Neural progenitor cell (in vitro differentiated cells): ENCODE measurements around the gene RTP3. TPM values are rescaled to one million over a fixed set of nuclear protein-coding genes. Genes with fewer than 3 reads are reported as not detected.

Experiments used
- DNase-seq: peaks from one replicate; pipeline ENCODE4 v3.0.0-alpha.2; 2016; ENCODE audit warnings: low spot score
- H2AFZ ChIP-seq: fragments of 200-600 bp; sonication (generic); replicated peaks from 2 replicates; pipeline ENCODE4 v1.6.1; 2016; ENCODE audit warnings: antibody characterized with exemption
- H3F3A ChIP-seq: fragments of 200-600 bp; sonication (generic); 2 replicates; pipeline ENCODE4 v1.6.1; 2016; ENCODE audit warnings: antibody characterized with exemption, low read depth
- H3K27ac ChIP-seq: fragments of 200-600 bp; sonication (generic); 2 replicates; pipeline ENCODE4 v1.5.1; 2016; ENCODE audit warnings: mild to moderate bottlenecking
- H3K27me3 ChIP-seq: fragments of 200-600 bp; sonication (generic); 2 replicates; pipeline ENCODE4 v1.6.1; 2016; ENCODE audit warnings: mild to moderate bottlenecking, moderate library complexity
- H3K36me3 ChIP-seq: fragments of 200-600 bp; sonication (generic); 2 replicates; pipeline ENCODE4 v1.5.1; 2016
- H3K4me1 ChIP-seq: fragments of 200-600 bp; sonication (generic); 2 replicates; pipeline ENCODE4 v1.6.1; 2016; ENCODE audit warnings: mixed run types
- H3K4me2 ChIP-seq: fragments of 200-600 bp; sonication (generic); 2 replicates; pipeline ENCODE4 v1.6.1; 2016
- H3K4me3 ChIP-seq: fragments of 200-600 bp; sonication (generic); 2 replicates; pipeline ENCODE4 v1.5.1; 2016
- H3K79me2 ChIP-seq: fragments of 200-600 bp; sonication (generic); 2 replicates; pipeline ENCODE4 v1.6.1; 2016; ENCODE audit warnings: low read depth
- H3K9ac ChIP-seq: fragments of 200-600 bp; sonication (generic); 2 replicates; pipeline ENCODE4 v1.6.1; 2016
- H3K9me3 ChIP-seq: fragments of 200-600 bp; sonication (generic); 2 replicates; pipeline ENCODE4 v1.5.1; 2016; ENCODE audit warnings: low read depth
- H4K20me1 ChIP-seq: fragments of 200-600 bp; sonication (generic); 2 replicates; pipeline ENCODE4 v1.6.1; 2016; ENCODE audit warnings: low read depth
- H3K27ac Mint-ChIP-seq: 3 replicates; pipeline ENCODE4 v1.8.0; 2021; ENCODE audit warnings: mixed read lengths
- H3K27me3 Mint-ChIP-seq: 2 replicates; pipeline ENCODE4 v1.8.0; 2022; ENCODE audit warnings: low read depth, mild to moderate bottlenecking, inconsistent platforms, moderate library complexity, mixed read lengths; ENCODE audit not compliant: insufficient read depth
- H3K36me3 Mint-ChIP-seq: 3 replicates; pipeline ENCODE4 v1.8.0; 2021; ENCODE audit warnings: mixed read lengths
- H3K4me1 Mint-ChIP-seq: 3 replicates; pipeline ENCODE4 v1.8.0; 2021; ENCODE audit warnings: mixed read lengths
- H3K4me3 Mint-ChIP-seq: 3 replicates; pipeline ENCODE4 v1.8.0; 2021; ENCODE audit warnings: mild to moderate bottlenecking, moderate library complexity, mixed read lengths
- H3K9me3 Mint-ChIP-seq: 3 replicates; pipeline ENCODE4 v1.8.0; 2020; ENCODE audit warnings: mixed read lengths
- CTCF ChIP-seq: fragments of 200-600 bp; sonication (generic); IDR thresholded peaks from 2 replicates; pipeline ENCODE4 v1.5.1; 2017; ENCODE audit warnings: antibody characterized with exemption, mild to moderate bottlenecking
- EZH2 ChIP-seq: fragments of 200-600 bp; sonication (generic); IDR thresholded peaks from 2 replicates; pipeline ENCODE4 v1.6.1; 2017; ENCODE audit warnings: antibody characterized with exemption, mild to moderate bottlenecking, moderate library complexity
- EZH2phosphoT487 ChIP-seq: fragments of 200-600 bp; sonication (generic); IDR thresholded peaks from 2 replicates; pipeline ENCODE4 v1.6.1; 2017; ENCODE audit warnings: antibody characterized with exemption
- total RNA-seq: library from RNA; depleted of rRNA; stranded (reverse); fragments of >200 nt; gene quantifications from 2 replicates; pipeline ENCODE4 v1.2.3, GENCODE V29; 2015; ENCODE audit warnings: low replicate concordance

The RTP3 gene
- total RNA-seq, 1 donor from 2014 or later, result not detected

GRCh38 chr3:46509661-46510187 lies 11.9 kb downstream of the RTP3 start:
- Histone ChIP-seq H3F3A (no peaks in the 10 kb centered on the region), H2AFZ (no peak overlapping the region), H4K20me1 (no peaks in the 10 kb centered on the region), H3K9me3 (no peaks in the 10 kb centered on the region), H3K27ac (no peak overlapping the region), H3K4me3 (no peak overlapping the region), H3K79me2 (no peaks in the 10 kb centered on the region), H3K4me1 (no peaks in the 10 kb centered on the region), H3K9ac (no peak overlapping the region), H3K36me3 (no peaks in the 10 kb centered on the region), H3K4me2 (no peak overlapping the region), H3K27me3 (no peaks in the 10 kb centered on the region)
- Mint-ChIP-seq H3K36me3 (no peaks in the 10 kb centered on the region), H3K4me1 (no peaks in the 10 kb centered on the region), H3K27me3 (no peaks in the 10 kb centered on the region), H3K9me3 (no peaks in the 10 kb centered on the region), H3K4me3 (no peak overlapping the region), H3K27ac (no peak overlapping the region)
- no peak for TF ChIP-seq CTCF
- no peak for TF ChIP-seq EZH2phosphoT487
- no peak for TF ChIP-seq EZH2
- no peak for DNase-seq

GRCh38 chr3:46512191-46512749 lies 14.5 kb downstream of the RTP3 start:
- no peak overlapping the region for H3K27ac Mint-ChIP-seq
- no peak for DNase-seq

GRCh38 chr3:46516521-46516920 lies 18.7 kb downstream of the RTP3 start:
- no peaks in the 10 kb centered on the region for H3K27me3 ChIP-seq
- TF ChIP-seq CTCF (no peak), EZH2phosphoT487 (no peak), EZH2 (no peak)
- H4K20me1 ChIP-seq, result no peaks in the 10 kb centered on the region
- H3F3A ChIP-seq, result no peaks in the 10 kb centered on the region
- H3K4me2 ChIP-seq, result no peak overlapping the region
- DNase-seq, result no peak
- no peak overlapping the region for H3K9ac ChIP-seq
- no peaks in the 10 kb centered on the region for H3K9me3 ChIP-seq
- Mint-ChIP-seq H3K27me3 (no peaks in the 10 kb centered on the region), H3K9me3 (no peaks in the 10 kb centered on the region), H3K36me3 (no peaks in the 10 kb centered on the region), H3K4me3 (no peak overlapping the region), H3K27ac (peak overlapping the region; percentile 27), H3K4me1 (no peaks in the 10 kb centered on the region)
- no peaks in the 10 kb centered on the region for H3K4me1 ChIP-seq
- H2AFZ ChIP-seq, result no peak overlapping the region
- H3K4me3 ChIP-seq, result no peak overlapping the region
- no peaks in the 10 kb centered on the region for H3K79me2 ChIP-seq
- H3K27ac ChIP-seq, result no peak overlapping the region
- no peaks in the 10 kb centered on the region for H3K36me3 ChIP-seq

More at GRCh38 chr3:46512191-46512749, 14.5 kb downstream of the RTP3 start:
- no peak overlapping the region for H3K4me3 ChIP-seq
- TF ChIP-seq EZH2 (no peak), EZH2phosphoT487 (no peak), CTCF (no peak)
- H3K4me2 ChIP-seq, result no peak overlapping the region
- H3K4me1 Mint-ChIP-seq, result no peaks in the 10 kb centered on the region
- no peaks in the 10 kb centered on the region for H3K36me3 Mint-ChIP-seq
- no peaks in the 10 kb centered on the region for H3K4me1 ChIP-seq
- H3K9me3 Mint-ChIP-seq, result no peaks in the 10 kb centered on the region
- no peak overlapping the region for H2AFZ ChIP-seq
- no peak overlapping the region for H3K9ac ChIP-seq
- no peaks in the 10 kb centered on the region for H3K36me3 ChIP-seq
- no peaks in the 10 kb centered on the region for H3K9me3 ChIP-seq
- no peak overlapping the region for H3K27ac ChIP-seq
- H3K79me2 ChIP-seq, result no peaks in the 10 kb centered on the region
- H3K4me3 Mint-ChIP-seq, result no peak overlapping the region
- no peaks in the 10 kb centered on the region for H4K20me1 ChIP-seq
- no peaks in the 10 kb centered on the region for H3F3A ChIP-seq
- H3K27me3 ChIP-seq, result no peaks in the 10 kb centered on the region
- H3K27me3 Mint-ChIP-seq, result no peaks in the 10 kb centered on the region
